Measurements from ENCODE around the gene RAP1GDS1.
"Not testable (repeated sequence)": the region's sequence is repeated elsewhere in the genome, so short reads cannot be mapped to it uniquely, and the experiment has no call there.

RAP1GDS1 gene

DNA sequence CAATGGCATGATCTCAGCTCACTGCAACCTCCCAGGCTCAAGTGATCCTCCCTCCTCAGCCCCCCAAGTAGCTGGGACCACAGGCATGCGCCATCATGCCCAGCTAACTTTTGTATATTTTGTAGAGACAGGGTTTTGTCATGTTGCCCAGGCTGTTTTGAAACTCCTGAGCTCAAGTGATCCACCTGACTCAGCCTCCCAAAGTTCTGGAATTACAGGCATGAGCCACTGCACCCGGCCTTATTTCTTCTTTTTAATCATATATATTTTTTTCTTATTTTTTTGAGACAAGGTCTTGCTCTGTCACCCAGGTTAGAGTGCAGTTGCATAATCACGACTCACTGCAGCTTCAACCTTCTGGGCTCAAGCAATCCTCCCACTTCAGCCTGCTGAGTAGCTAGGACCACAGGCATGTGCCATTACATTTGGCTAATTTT is 213.2 kb downstream of the RAP1GDS1 start:
- FAIRE-seq (no peak), DNase-seq (ENCODE audit: insufficient read length, low spot score) (no peak)

DNA sequence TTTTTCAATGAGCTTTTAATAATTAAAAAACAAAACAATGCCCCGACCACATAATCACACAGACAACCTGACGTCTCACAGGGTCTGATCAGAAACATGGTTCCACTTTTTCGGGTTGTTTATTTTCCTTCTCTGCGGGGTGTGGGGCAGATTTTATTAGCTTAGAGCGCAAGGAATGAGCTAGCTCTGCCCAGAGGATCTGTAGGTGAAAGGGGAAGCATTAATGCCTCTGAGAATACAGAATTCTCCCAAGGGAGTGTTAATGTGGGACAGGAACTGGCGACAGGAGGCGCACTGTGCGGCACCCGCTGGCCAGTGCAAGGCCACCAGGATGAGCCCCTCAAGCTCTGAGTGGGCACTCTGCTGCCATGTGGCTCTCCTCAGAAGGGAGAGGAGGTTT is 215.7 kb downstream of the RAP1GDS1 start:
- no peak for DNase-seq (ENCODE audit: insufficient read length, low spot score)
- no peak for FAIRE-seq

GRCh38 chr4:98479590-98479989 is 218.4 kb downstream of the RAP1GDS1 start:
- not testable (repeated sequence) for FAIRE-seq; DNase-seq (ENCODE audit: insufficient read length, low spot score)

GRCh38 chr4:98480535-98480934 is 219.4 kb downstream of the RAP1GDS1 start:
- FAIRE-seq (no peak), DNase-seq (ENCODE audit: insufficient read length, low spot score) (no peak)

- DNase-seq (ENCODE audit: insufficient read length, low spot score) (no peak), FAIRE-seq (no peak)
These were observed 220.0 kb downstream of the RAP1GDS1 start for GRCh38 chr4:98481167-98481566.

DNA sequence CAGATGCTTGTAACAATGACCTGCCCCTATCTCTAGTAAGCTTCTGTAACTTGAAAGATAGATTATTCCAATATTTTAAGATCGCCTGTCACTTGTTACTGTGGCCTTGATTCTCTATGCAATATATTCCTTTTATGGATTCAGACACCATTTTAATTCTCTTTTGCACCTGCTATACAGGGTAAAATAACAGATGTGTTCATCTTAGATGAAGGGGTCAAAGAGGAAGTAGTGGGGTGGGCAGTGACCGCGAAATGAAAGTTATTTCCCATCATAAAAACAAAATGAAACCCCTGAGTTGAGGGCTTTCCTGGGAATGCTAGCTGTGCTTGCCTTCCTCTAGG is 221.3 kb downstream of the RAP1GDS1 start:
- DNase-seq (ENCODE audit: insufficient read length, low spot score), result no peak
- no peak for FAIRE-seq

GRCh38 chr4:98482847-98483806 is 221.9 kb downstream of the RAP1GDS1 start:
- DNase-seq (ENCODE audit: insufficient read length, low spot score) (no peak), FAIRE-seq (no peak)

DNA sequence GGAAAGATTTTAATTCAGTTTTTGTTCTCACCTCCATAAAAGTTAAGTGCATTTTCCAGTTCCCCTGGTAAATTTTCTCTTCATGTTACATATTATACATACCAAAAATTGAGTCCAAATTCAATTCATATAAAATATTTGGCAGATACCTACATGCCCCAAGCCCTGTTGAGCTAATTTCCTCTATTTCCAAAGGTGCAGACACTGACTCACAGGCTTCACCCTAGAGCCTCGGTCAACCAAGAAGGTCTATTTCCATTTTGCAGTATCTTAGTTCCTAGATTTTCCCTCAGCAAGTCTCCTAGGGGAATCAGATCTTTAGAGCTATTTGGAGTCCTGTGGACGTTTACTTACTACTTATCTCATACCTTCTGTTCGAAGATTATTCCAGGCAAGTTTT is 222.8 kb downstream of the RAP1GDS1 start:
- DNase-seq (ENCODE audit: insufficient read length, low spot score) (no peak), FAIRE-seq (no peak)

DNA sequence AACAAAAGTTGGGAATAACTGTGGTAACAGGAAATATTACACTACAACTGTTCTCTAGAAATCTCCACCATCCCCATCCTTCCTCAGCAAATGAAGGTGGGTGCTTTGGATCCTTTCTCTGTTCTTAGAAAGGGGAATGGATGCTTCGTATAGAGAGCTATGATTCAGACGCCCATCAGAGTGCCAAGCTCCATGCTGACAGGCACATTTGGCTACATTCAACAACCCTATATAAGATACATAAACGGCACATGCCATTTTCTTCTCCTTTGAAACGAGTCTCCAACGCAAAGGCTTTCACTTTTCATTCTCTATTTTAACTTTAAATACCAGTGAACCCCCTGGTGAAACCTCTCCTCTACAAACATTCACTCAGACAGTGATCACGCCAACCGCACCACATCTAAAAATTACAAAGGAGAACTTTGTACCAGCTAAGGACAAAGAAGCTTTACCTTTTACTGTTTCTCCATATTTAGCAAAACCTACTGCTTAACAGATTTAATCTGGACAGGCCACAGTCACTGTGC is 224.7 kb downstream of the RAP1GDS1 start:
- DNase-seq (ENCODE audit: insufficient read length, low spot score) (no peak), FAIRE-seq (no peak)

DNA sequence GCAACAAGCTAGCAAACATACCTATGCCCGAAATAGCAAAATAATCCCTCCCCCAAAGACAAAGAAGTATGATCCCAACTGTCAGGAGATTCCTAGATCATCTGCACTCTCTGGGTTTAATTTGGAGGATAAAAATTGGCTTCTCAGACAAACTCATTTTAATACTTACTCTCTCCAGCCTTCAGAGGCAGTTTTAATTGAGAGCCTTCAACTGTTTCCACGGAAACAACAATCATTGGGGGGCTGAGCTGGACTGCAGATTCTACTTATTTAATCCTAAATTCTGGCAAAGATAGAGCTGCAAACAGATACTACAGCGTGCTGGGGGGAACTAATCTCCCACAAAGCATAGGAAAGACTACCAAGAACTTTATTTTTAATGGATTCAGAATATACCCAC is 229.1 kb downstream of the RAP1GDS1 start:
- DNase-seq (ENCODE audit: insufficient read length, low spot score) (no peak), FAIRE-seq (no peak)

DNA sequence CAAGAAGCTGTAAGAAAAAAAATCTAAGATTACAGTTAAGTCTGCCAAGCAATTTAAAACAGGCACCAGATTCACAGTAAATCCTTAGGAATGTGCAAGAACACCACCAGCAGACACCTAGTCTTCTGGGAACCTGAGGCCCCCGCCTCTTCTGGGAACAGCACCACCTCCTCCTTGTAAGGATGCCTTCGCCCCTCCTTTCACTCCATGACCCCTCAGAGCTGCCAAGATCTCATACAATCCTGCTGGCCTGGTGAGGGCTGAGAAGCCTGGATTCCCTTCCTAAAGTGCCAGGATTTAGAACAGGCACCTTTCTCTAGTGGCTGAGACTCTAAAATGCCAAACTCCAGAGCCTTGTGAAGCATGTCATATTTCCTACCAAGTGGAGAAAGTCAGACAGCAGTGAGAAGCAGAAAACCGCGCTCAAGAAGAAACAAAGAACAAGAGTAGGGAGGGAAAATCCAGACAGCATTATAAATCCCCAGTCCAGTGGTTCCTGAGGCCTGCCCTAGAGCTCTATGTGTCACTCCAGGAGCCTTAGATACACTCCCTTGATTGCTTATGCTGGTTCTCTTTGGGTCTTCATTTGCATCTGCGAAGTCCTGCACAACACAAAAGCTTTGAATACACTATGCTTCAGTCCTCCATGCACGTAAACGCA is 230.8 kb downstream of the RAP1GDS1 start:
- no peak for DNase-seq (ENCODE audit: insufficient read length, low spot score)
- FAIRE-seq, result no peak

GRCh38 chr4:98493296-98493695 is 232.1 kb downstream of the RAP1GDS1 start:
- no peak for FAIRE-seq
- DNase-seq (ENCODE audit: insufficient read length, low spot score), result no peak
